PC-3 (cell line): ENCODE data around the gene GATAD2B. TPM values are rescaled to one million over a fixed set of nuclear protein-coding genes. Genes with fewer than 3 reads are reported as not detected.

Experiments
- ATAC-seq: fragments of 200-7000 bp; cut with Tn5 transposase; 2 replicates; pipeline ENCODE4 v1.9.1; 2020; ENCODE audit warnings: mild to moderate bottlenecking, moderate library complexity
- BruUV-seq: library from RNA; stranded (reverse); fragments of 400-500 nt; replicated peaks from 2 replicates; lab custom pipeline; 2021; lab: Mats Ljungman, UMichigan
- CTCF ChIA-PET: fragments of 300-600 bp; sonication (Branson Sonifier 250); formaldehyde crosslinking; loops from one replicate; lab custom pipeline; 2022; ENCODE audit warnings: antibody characterized with exemption; lab: Charles Lee
- POLR2A ChIA-PET: fragments of 300-600 bp; sonication (Branson Sonifier 250); formaldehyde crosslinking; loops from one replicate; lab custom pipeline; 2022; ENCODE audit warnings: antibody characterized with exemption; ENCODE audit not compliant: unreplicated experiment; lab: Charles Lee
- DNase-seq: peaks from one replicate; pipeline ENCODE4 v3.0.0-alpha.2; 2015
- H2AFZ ChIP-seq: fragments of 300-600 bp; sonication (generic); 2 replicates; pipeline ENCODE4 v1.6.0; 2016; ENCODE audit warnings: antibody characterized with exemption, low read length
- H3F3A ChIP-seq: fragments of 300-600 bp; sonication (generic); one replicate; pipeline ENCODE4 v1.6.0; 2017; ENCODE audit warnings: antibody characterized with exemption, low read length, control low read depth, mild to moderate bottlenecking; ENCODE audit not compliant: unreplicated experiment
- H3K27ac ChIP-seq: fragments of 300-600 bp; sonication (generic); 2 replicates; pipeline ENCODE4 v1.5.1; 2016; ENCODE audit warnings: mild to moderate bottlenecking, low read length
- H3K27me3 ChIP-seq: fragments of 300-600 bp; sonication (generic); 2 replicates; pipeline ENCODE4 v1.6.1; 2016; ENCODE audit warnings: low read length, mixed read lengths
- H3K36me3 ChIP-seq: fragments of 300-600 bp; sonication (generic); 2 replicates; pipeline ENCODE4 v1.6.1; 2016; ENCODE audit warnings: low read depth, mixed run types, low read length, mixed read lengths
- H3K4me1 ChIP-seq: fragments of 300-600 bp; sonication (generic); 2 replicates; pipeline ENCODE4 v1.5.1; 2016; ENCODE audit warnings: low read length; ENCODE audit not compliant: insufficient read depth
- H3K4me2 ChIP-seq: fragments of 300-600 bp; sonication (generic); 2 replicates; pipeline ENCODE4 v1.6.0; 2016; ENCODE audit warnings: low read length
- H3K4me3 ChIP-seq: fragments of 300-600 bp; sonication (generic); 2 replicates; pipeline ENCODE4 v1.5.1; 2016; ENCODE audit warnings: mild to moderate bottlenecking, low read length, mixed read lengths
- H3K79me2 ChIP-seq: fragments of 300-600 bp; sonication (generic); 2 replicates; pipeline ENCODE4 v1.6.1; 2017; ENCODE audit warnings: low read length, mixed read lengths
- H3K9ac ChIP-seq: fragments of 300-600 bp; sonication (generic); 2 replicates; pipeline ENCODE4 v1.6.0; 2016; ENCODE audit warnings: mild to moderate bottlenecking, low read length
- H3K9me2 ChIP-seq: fragments of 300-600 bp; sonication (generic); replicated peaks from 2 replicates; pipeline ENCODE4 v1.6.1; 2016; ENCODE audit warnings: mixed run types, low read length, mixed read lengths
- H3K9me3 ChIP-seq: fragments of 300-600 bp; sonication (generic); 2 replicates; pipeline ENCODE4 v1.6.1; 2016; ENCODE audit warnings: low read length, mixed read lengths
- H4K20me1 ChIP-seq: fragments of 300-600 bp; sonication (generic); 2 replicates; pipeline ENCODE4 v1.6.1; 2016; ENCODE audit warnings: low read length, mixed read lengths
- CTCF ChIP-seq: fragments of 300-600 bp; sonication (generic); conservative IDR thresholded peaks from 2 replicates; pipeline ENCODE4 v1.5.1; 2017; ENCODE audit warnings: antibody characterized with exemption, low read depth, mild to moderate bottlenecking, low read length
- EZH2 ChIP-seq: fragments of 300-600 bp; sonication (generic); IDR thresholded peaks from one replicate; pipeline ENCODE4 v1.6.1; 2017; ENCODE audit warnings: antibody characterized with exemption, mild to moderate bottlenecking, low read length; ENCODE audit not compliant: unreplicated experiment
- EZH2phosphoT487 ChIP-seq: fragments of 300-600 bp; sonication (generic); IDR thresholded peaks from 2 replicates; pipeline ENCODE4 v1.6.1; 2018; ENCODE audit warnings: mild to moderate bottlenecking, antibody characterized with exemption, low read length, borderline replicate concordance
- intact Hi-C: fragments of 100-400 bp; cut with micrococcal nuclease; formaldehyde crosslinking; loops from 2 replicates; pipeline ENCODE4 v1.9.0; 2023
- total RNA-seq: library from RNA; depleted of rRNA; stranded (reverse); fragments of >200 nt; gene quantifications from 2 replicates; pipeline ENCODE4 v1.2.3, GENCODE V29; 2014

GATAD2B gene
- total RNA-seq, 1 experiment from 2014 or later: 7.2 TPM

- ChIA-PET CTCF (interaction anchor here (0.8 kb wide), 1 partner anchor 49 kb away, joined by 3 read pairs; the partner anchor contains the start of gene RAB13), POLR2A (no interaction called here)
- no peak for ATAC-seq
Measured at GRCh38 chr1:153937331-153937730, 14.6 kb upstream of the GATAD2B start.

GRCh38 chr1:153936011-153936802 lies 13.4 kb upstream of the GATAD2B start:
- no peak for TF ChIP-seq CTCF
- TF ChIP-seq EZH2phosphoT487: no peak
- no peak for TF ChIP-seq EZH2
- H3F3A ChIP-seq: no peaks in the 10 kb centered on the region
- no TSS peak for BruUV-seq
- no peaks in the 10 kb centered on the region for H3K27me3 ChIP-seq
- POLR2A ChIA-PET: no interaction called here
- CTCF ChIA-PET: no interaction called here
- H3K4me1 ChIP-seq: no peaks in the 10 kb centered on the region
- H3K4me3 ChIP-seq: no peak overlapping the region
- ATAC-seq: no peak
- H3K36me3 ChIP-seq: peaks cover 12% of the 10 kb centered on the region; the same call in 1 of the 2 replicates
- no peak overlapping the region for H3K4me2 ChIP-seq
- H2AFZ ChIP-seq: no peak overlapping the region
- intact Hi-C loops: no loop called here
- H3K79me2 ChIP-seq: no peaks in the 10 kb centered on the region
- no peak overlapping the region for H3K27ac ChIP-seq
- no peaks in the 10 kb centered on the region for H3K9me3 ChIP-seq
- no peak for DNase-seq
- H4K20me1 ChIP-seq: no peaks in the 10 kb centered on the region
- no peak overlapping the region for H3K9ac ChIP-seq
- H3K9me2 ChIP-seq: no peaks in the 10 kb centered on the region

More at GRCh38 chr1:153937331-153937730, 14.6 kb upstream of the GATAD2B start:
- no peaks in the 10 kb centered on the region for H3K4me1 ChIP-seq
- H4K20me1 ChIP-seq: no peaks in the 10 kb centered on the region
- no peaks in the 10 kb centered on the region for H3K79me2 ChIP-seq
- H3K9me3 ChIP-seq: no peaks in the 10 kb centered on the region
- no peak overlapping the region for H2AFZ ChIP-seq
- DNase-seq: no peak
- no peaks in the 10 kb centered on the region for H3K9me2 ChIP-seq
- H3K27ac ChIP-seq: no peak overlapping the region
- intact Hi-C loops: no loop called here
- H3K27me3 ChIP-seq: no peaks in the 10 kb centered on the region
- no peak overlapping the region for H3K9ac ChIP-seq
- BruUV-seq: no TSS peak
- no peak overlapping the region for H3K4me2 ChIP-seq
- H3K4me3 ChIP-seq: no peak overlapping the region
- no peaks in the 10 kb centered on the region for H3F3A ChIP-seq
- TF ChIP-seq EZH2phosphoT487: no peak
- no peak for TF ChIP-seq CTCF
- TF ChIP-seq EZH2: no peak
- peaks cover 12% of the 10 kb centered on the region; the same call in 1 of the 2 replicates for H3K36me3 ChIP-seq

- no peak overlapping the region for H3K9ac ChIP-seq
- no peak overlapping the region for H3K27ac ChIP-seq
- H3K4me2 ChIP-seq: no peak overlapping the region
- ATAC-seq: no peak
- POLR2A ChIA-PET: no interaction called here
- no peak for DNase-seq
- no peaks in the 10 kb centered on the region for H3K4me1 ChIP-seq
- no peaks in the 10 kb centered on the region for H3K27me3 ChIP-seq
- H4K20me1 ChIP-seq: no peaks in the 10 kb centered on the region
- H2AFZ ChIP-seq: no peak overlapping the region
- H3K9me2 ChIP-seq: no peaks in the 10 kb centered on the region
- no peaks in the 10 kb centered on the region for H3K79me2 ChIP-seq
- no TSS peak for BruUV-seq
- no peak overlapping the region for H3K4me3 ChIP-seq
- no peak for TF ChIP-seq EZH2
- TF ChIP-seq CTCF: no peak
- no peak for TF ChIP-seq EZH2phosphoT487
- H3F3A ChIP-seq: no peaks in the 10 kb centered on the region
- intact Hi-C loops: no loop called here
- peaks cover 12% of the 10 kb centered on the region; the same call in 1 of the 2 replicates for H3K36me3 ChIP-seq
- CTCF ChIA-PET: no interaction called here
- H3K9me3 ChIP-seq: no peaks in the 10 kb centered on the region
Measured at GRCh38 chr1:153934746-153935145, 12.0 kb upstream of the GATAD2B start.
